HEK293 (cell line): ENCODE measurements around the gene ZHX3.

Experiments used
- CTCF ChIA-PET: fragments of 350-600 bp; formaldehyde crosslinking; extraction: SDS; loops from one replicate; lab custom pipeline; 2021; ENCODE audit warnings: antibody characterized with exemption; lab: Yijun Ruan, JAX
- POLR2A ChIA-PET: fragments of 300-600 bp; formaldehyde crosslinking; extraction: SDS; loops from one replicate; lab custom pipeline; 2020; ENCODE audit warnings: antibody characterized with exemption, inconsistent platforms; lab: Yijun Ruan, JAX
- H3K27ac ChIP-seq: fragments of 200-500 bp; sonication (Bioruptor generic); 2 replicates; pipeline ENCODE4 v1.5.1; 2014; ENCODE audit warnings: low read depth, low read length, control low read depth, inconsistent platforms; ENCODE audit errors: extremely low read depth
- H3K36me3 ChIP-seq, 2 experiments: fragments of 200-500 bp in 1 of 2; sonication (Bioruptor generic) in 1 of 2; 1 replicate in 1 of 2; 2 replicates in 1 of 2; pipeline ENCODE4 v1.5.1; 2014 to 2017; ENCODE audit warnings: inconsistent platforms in 2 of 2, low read length in 2 of 2; ENCODE audit not compliant: control insufficient read depth in 2 of 2, insufficient read depth in 1 of 2
- H3K4me1 ChIP-seq: fragments of 200-500 bp; sonication (Bioruptor generic); 2 replicates; pipeline ENCODE4 v1.5.1; 2014; ENCODE audit warnings: mild to moderate bottlenecking, low read length, inconsistent platforms; ENCODE audit not compliant: control insufficient read depth, insufficient read depth
- H3K4me3 ChIP-seq: 2 replicates; pipeline ENCODE4 v1.5.1; 2011; ENCODE audit warnings: low read depth, mild to moderate bottlenecking, control low read depth, low read length, moderate library complexity
- H3K9me3 ChIP-seq: fragments of 200-500 bp; sonication (Bioruptor generic); 2 replicates; pipeline ENCODE4 v1.5.1; 2014; ENCODE audit warnings: low read depth, low read length, inconsistent platforms; ENCODE audit not compliant: control insufficient read depth, insufficient read depth
- GFI1B ChIP-seq: fragments of 450-650 bp; formaldehyde crosslinking; IDR thresholded peaks from 2 replicates; pipeline ENCODE4 v1.5.1; 2016; ENCODE audit warnings: missing biosample characterization, missing genetic modification characterization
- GLIS1 ChIP-seq: fragments of 450-650 bp; formaldehyde crosslinking; IDR thresholded peaks from 2 replicates; pipeline ENCODE4 v1.5.1; 2016; ENCODE audit warnings: missing biosample characterization, missing genetic modification characterization
- KLF8 ChIP-seq: fragments of 450-650 bp; formaldehyde crosslinking; IDR thresholded peaks from 2 replicates; pipeline ENCODE4 v1.5.1; 2016; ENCODE audit warnings: missing biosample characterization, missing genetic modification characterization
- PBX3 ChIP-seq: sonication (generic); formaldehyde crosslinking; IDR thresholded peaks from 2 replicates; pipeline ENCODE4 v1.8.1; 2022; ENCODE audit warnings: mild to moderate bottlenecking, moderate library complexity, missing genetic modification reagents
- PRDM1 ChIP-seq: fragments of 450-650 bp; formaldehyde crosslinking; IDR thresholded peaks from 2 replicates; pipeline ENCODE4; 2016; ENCODE audit warnings: missing biosample characterization, missing genetic modification characterization
- YY2 ChIP-seq: fragments of 450-650 bp; formaldehyde crosslinking; IDR thresholded peaks from 2 replicates; pipeline ENCODE4 v1.5.1; 2016; ENCODE audit warnings: missing biosample characterization, missing genetic modification characterization
- ZFHX2 ChIP-seq: fragments of 450-650 bp; formaldehyde crosslinking; conservative IDR thresholded peaks from 2 replicates; pipeline ENCODE4 v1.5.1; 2016; ENCODE audit warnings: missing biosample characterization, missing genetic modification characterization
- ZNF140 ChIP-seq: fragments of 450-650 bp; formaldehyde crosslinking; IDR thresholded peaks from 2 replicates; pipeline ENCODE4 v1.5.1; 2016; ENCODE audit warnings: missing biosample characterization, missing genetic modification characterization
- ZNF155 ChIP-seq: fragments of 450-650 bp; formaldehyde crosslinking; IDR thresholded peaks from 2 replicates; pipeline ENCODE4 v1.5.1; 2016; ENCODE audit warnings: missing biosample characterization, missing genetic modification characterization
- ZNF302 ChIP-seq: fragments of 450-650 bp; formaldehyde crosslinking; IDR thresholded peaks from 2 replicates; pipeline ENCODE4 v1.5.1; 2016; ENCODE audit warnings: missing biosample characterization, missing genetic modification characterization, low read depth
- ZNF324 ChIP-seq: fragments of 450-650 bp; formaldehyde crosslinking; IDR thresholded peaks from 2 replicates; pipeline ENCODE4 v1.5.1; 2016; ENCODE audit warnings: missing biosample characterization, missing genetic modification characterization
- ZNF433 ChIP-seq: fragments of 450-650 bp; formaldehyde crosslinking; IDR thresholded peaks from 2 replicates; pipeline ENCODE4 v1.5.1; 2016; ENCODE audit warnings: missing biosample characterization, missing genetic modification characterization, low read depth
- ZNF473 ChIP-seq: fragments of 450-650 bp; formaldehyde crosslinking; IDR thresholded peaks from 2 replicates; pipeline ENCODE4 v1.5.1; 2017; ENCODE audit warnings: missing biosample characterization, missing genetic modification characterization
- ZNF501 ChIP-seq: fragments of 450-650 bp; formaldehyde crosslinking; IDR thresholded peaks from 2 replicates; pipeline ENCODE4 v1.5.1; 2016; ENCODE audit warnings: missing biosample characterization, missing genetic modification characterization
- ZNF621 ChIP-seq: fragments of 450-650 bp; formaldehyde crosslinking; IDR thresholded peaks from 2 replicates; pipeline ENCODE4 v1.5.1; 2017; ENCODE audit warnings: missing biosample characterization, missing genetic modification characterization
- ZNF76 ChIP-seq: fragments of 450-650 bp; formaldehyde crosslinking; IDR thresholded peaks from 2 replicates; pipeline ENCODE4; 2016; ENCODE audit warnings: low read depth, missing biosample characterization, missing genetic modification characterization, borderline replicate concordance
- ZNF792 ChIP-seq: fragments of 450-650 bp; formaldehyde crosslinking; IDR thresholded peaks from 2 replicates; pipeline ENCODE4 v1.5.1; 2016; ENCODE audit warnings: missing biosample characterization, missing genetic modification characterization
- ZNF843 ChIP-seq: fragments of 450-650 bp; formaldehyde crosslinking; IDR thresholded peaks from 2 replicates; pipeline ENCODE4 v1.5.1; 2016; ENCODE audit warnings: missing biosample characterization, missing genetic modification characterization
- TF ChIP-seq, protein P1 (sequence below): fragments of 450-650 bp; formaldehyde crosslinking; IDR thresholded peaks from 2 replicates; pipeline ENCODE4 v1.5.1; 2016; ENCODE audit warnings: missing biosample characterization, missing genetic modification characterization
- TF ChIP-seq, protein P2 (sequence below): fragments of 450-650 bp; formaldehyde crosslinking; IDR thresholded peaks from 2 replicates; pipeline ENCODE4 v1.5.1; 2016; ENCODE audit warnings: missing biosample characterization, missing genetic modification characterization

Gene ZHX3

GRCh38 chr20:41205313-41205712 lies 112.2 kb downstream of the ZHX3 start:
- no peak overlapping the region for H3K4me3 ChIP-seq
- no peak overlapping the region for H3K27ac ChIP-seq
- H3K9me3 ChIP-seq: no peaks in the 10 kb centered on the region
- peaks cover 0 to 15% of the 10 kb centered on the region in 2 experiments; a peak in 1 of 3 replicates for H3K36me3 ChIP-seq
- no peaks in the 10 kb centered on the region for H3K4me1 ChIP-seq
- TF ChIP-seq, protein P1, sequence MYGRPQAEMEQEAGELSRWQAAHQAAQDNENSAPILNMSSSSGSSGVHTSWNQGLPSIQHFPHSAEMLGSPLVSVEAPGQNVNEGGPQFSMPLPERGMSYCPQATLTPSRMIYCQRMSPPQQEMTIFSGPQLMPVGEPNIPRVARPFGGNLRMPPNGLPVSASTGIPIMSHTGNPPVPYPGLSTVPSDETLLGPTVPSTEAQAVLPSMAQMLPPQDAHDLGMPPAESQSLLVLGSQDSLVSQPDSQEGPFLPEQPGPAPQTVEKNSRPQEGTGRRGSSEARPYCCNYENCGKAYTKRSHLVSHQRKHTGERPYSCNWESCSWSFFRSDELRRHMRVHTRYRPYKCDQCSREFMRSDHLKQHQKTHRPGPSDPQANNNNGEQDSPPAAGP (tag by site-specific recombination): no peak
- TF ChIP-seq ZNF843 (tag by site-specific recombination): no peak
- no peak for TF ChIP-seq ZNF473 (tag by site-specific recombination)
- TF ChIP-seq ZFHX2: no peak
- TF ChIP-seq ZNF792 (tag by site-specific recombination): no peak
- TF ChIP-seq YY2 (tag by site-specific recombination): no peak
- POLR2A ChIA-PET: no interaction called here
- CTCF ChIA-PET: no interaction called here

- H3K27ac ChIP-seq: no peak overlapping the region
- ChIA-PET CTCF (no interaction called here), POLR2A (no interaction called here)
- no peak overlapping the region for H3K4me3 ChIP-seq
- H3K9me3 ChIP-seq: no peaks in the 10 kb centered on the region
- peaks cover 0 to 15% of the 10 kb centered on the region in 2 experiments; a peak in 1 of 3 replicates for H3K36me3 ChIP-seq
- no peaks in the 10 kb centered on the region for H3K4me1 ChIP-seq
- TF ChIP-seq ZNF140 (tag by site-specific recombination) (no peak), PBX3 (CRISPR knock-in tag) (no peak), KLF8 (tag by site-specific recombination) (no peak), ZNF155 (no peak), ZNF76 (tag by site-specific recombination) (no peak), ZNF433 (tag by site-specific recombination) (no peak)
- TF ChIP-seq, protein P2, sequence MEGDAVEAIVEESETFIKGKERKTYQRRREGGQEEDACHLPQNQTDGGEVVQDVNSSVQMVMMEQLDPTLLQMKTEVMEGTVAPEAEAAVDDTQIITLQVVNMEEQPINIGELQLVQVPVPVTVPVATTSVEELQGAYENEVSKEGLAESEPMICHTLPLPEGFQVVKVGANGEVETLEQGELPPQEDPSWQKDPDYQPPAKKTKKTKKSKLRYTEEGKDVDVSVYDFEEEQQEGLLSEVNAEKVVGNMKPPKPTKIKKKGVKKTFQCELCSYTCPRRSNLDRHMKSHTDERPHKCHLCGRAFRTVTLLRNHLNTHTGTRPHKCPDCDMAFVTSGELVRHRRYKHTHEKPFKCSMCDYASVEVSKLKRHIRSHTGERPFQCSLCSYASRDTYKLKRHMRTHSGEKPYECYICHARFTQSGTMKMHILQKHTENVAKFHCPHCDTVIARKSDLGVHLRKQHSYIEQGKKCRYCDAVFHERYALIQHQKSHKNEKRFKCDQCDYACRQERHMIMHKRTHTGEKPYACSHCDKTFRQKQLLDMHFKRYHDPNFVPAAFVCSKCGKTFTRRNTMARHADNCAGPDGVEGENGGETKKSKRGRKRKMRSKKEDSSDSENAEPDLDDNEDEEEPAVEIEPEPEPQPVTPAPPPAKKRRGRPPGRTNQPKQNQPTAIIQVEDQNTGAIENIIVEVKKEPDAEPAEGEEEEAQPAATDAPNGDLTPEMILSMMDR (tag by site-specific recombination): no peak
These were observed 112.9 kb downstream of the ZHX3 start for GRCh38 chr20:41204304-41205265.

DNA sequence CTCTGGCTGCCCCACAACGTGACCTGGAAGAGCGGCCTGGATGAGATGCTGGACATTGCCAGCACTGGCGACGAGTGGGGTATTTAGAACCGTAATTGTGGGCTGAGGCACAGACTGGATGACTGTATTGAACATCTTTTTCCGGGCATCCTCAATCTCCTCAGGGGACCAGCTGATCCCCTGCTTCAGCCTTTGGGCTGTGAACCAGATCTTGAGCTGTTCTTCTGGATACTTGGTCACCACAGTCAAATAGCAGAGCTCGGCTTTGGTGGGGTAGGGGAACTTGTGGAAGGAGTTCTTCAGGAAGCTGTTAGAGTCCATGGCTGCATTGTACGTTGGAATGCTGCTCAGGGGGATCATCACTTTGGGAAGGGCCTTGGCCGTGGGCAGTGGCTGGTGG lies 113.9 kb downstream of the ZHX3 start:
- CTCF ChIA-PET: interaction anchor here (0.6 kb wide), 1 partner anchor 31 kb away, joined by 3 read pairs; no protein-coding TSS in a partner anchor

More for the DNA sequence above, 113.9 kb downstream of the ZHX3 start:
- Histone ChIP-seq H3K27ac (no peak overlapping the region), H3K9me3 (no peaks in the 10 kb centered on the region), H3K4me3 (no peak overlapping the region), H3K4me1 (no peaks in the 10 kb centered on the region), H3K36me3 (peaks cover 0 to 15% of the 10 kb centered on the region in 2 experiments; a peak in 1 of 3 replicates)
- TF ChIP-seq GFI1B (tag by site-specific recombination) (no peak), ZNF324 (tag by site-specific recombination) (no peak), GLIS1 (no peak), ZNF501 (no peak), ZNF621 (tag by site-specific recombination) (no peak), ZNF302 (tag by site-specific recombination) (no peak), PRDM1 (no peak), ZNF792 (tag by site-specific recombination) (no peak)
- TF ChIP-seq, all 188 proteins: peak for 0
- POLR2A ChIA-PET: no interaction called here
